Stimulated activated memory B cell treated with anti-CD40 and anti-IgM and Interleukin-4, amounts not matched to agents 10 μg/mL and 1 μg/mL and 100 μg/mL, for 72 hours (primary cell): Measurements from ENCODE around the gene SLC22A8.
A peak's percentile ranks its signal among the peaks of the same experiment; 100 is the strongest.
"Not testable (repeated sequence)": the region's sequence is repeated elsewhere in the genome, so short reads cannot be mapped to it uniquely, and the experiment has no call there.

Experiments
- ATAC-seq: fragments of 150-1000 bp; cut with Tn5 transposase; 2 replicates; pipeline ENCODE4 v1.10.0; 2021
- H3K27ac Mint-ChIP-seq: one replicate; pipeline ENCODE4 v1.8.0; 2022; ENCODE audit warnings: mild to moderate bottlenecking, mixed read lengths
- H3K27me3 Mint-ChIP-seq: one replicate; pipeline ENCODE4 v1.8.0; 2022; ENCODE audit warnings: mixed read lengths
- H3K36me3 Mint-ChIP-seq: one replicate; pipeline ENCODE4 v1.8.0; 2022; ENCODE audit warnings: mixed read lengths
- H3K4me1 Mint-ChIP-seq: one replicate; pipeline ENCODE4 v1.8.0; 2022; ENCODE audit warnings: mixed read lengths
- H3K4me3 Mint-ChIP-seq: one replicate; pipeline ENCODE4 v1.8.0; 2022; ENCODE audit warnings: mild to moderate bottlenecking, moderate library complexity, mixed read lengths
- H3K9me3 Mint-ChIP-seq: one replicate; pipeline ENCODE4 v1.8.0; 2022; ENCODE audit warnings: mixed read lengths

The SLC22A8 gene, protein sequence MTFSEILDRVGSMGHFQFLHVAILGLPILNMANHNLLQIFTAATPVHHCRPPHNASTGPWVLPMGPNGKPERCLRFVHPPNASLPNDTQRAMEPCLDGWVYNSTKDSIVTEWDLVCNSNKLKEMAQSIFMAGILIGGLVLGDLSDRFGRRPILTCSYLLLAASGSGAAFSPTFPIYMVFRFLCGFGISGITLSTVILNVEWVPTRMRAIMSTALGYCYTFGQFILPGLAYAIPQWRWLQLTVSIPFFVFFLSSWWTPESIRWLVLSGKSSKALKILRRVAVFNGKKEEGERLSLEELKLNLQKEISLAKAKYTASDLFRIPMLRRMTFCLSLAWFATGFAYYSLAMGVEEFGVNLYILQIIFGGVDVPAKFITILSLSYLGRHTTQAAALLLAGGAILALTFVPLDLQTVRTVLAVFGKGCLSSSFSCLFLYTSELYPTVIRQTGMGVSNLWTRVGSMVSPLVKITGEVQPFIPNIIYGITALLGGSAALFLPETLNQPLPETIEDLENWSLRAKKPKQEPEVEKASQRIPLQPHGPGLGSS

DNA sequence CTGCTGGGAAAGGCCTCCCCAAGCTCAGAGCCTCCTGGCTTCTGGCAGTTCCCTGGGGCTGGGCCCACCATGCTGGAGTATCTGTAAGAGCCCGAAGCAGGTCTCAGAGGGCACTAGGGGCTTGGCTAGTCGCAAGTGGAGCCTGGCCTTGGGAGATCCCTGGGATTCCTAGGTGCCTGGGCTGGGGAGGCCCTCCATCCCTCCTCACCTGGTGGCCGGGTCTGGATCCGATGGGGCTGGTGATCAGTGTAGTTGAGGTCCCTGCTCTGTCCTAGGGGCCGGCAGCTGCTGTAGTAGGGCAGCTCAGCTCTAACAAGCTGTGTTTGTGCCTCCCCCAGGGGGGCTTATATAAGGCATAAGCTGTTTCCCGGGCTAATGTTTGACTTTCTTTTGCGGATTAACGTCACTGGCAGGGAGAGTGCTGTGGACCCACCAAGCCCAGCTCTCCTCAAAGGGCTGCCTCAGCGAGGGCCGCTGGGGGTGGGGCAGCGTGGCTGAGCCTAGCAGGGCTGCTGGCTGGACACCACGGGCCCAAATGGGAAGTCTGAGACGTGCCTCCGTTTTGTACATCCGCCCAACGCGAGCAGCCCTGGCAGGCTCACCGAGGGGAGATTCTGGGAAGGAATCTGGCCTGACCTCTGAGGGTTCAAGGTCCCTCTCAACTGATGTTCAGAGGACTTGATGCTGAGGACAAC, at the start of gene SLC22A8:
SLC22A8 (minus strand) TSS at position 321 of the 695 bp plus-strand sequence. CDS start 883 bp downstream, outside the sequence.
- Mint-ChIP-seq H3K4me1 (no peaks in the 10 kb centered on the region), H3K27ac (no peak within 1 kb of the TSS), H3K4me3 (no peak within 1 kb of the TSS), H3K36me3 (no peaks in the 10 kb centered on the region), H3K27me3 (peaks cover 60% of the 10 kb centered on the region), H3K9me3 (no peaks in the 10 kb centered on the region)
- no peak for ATAC-seq

- not testable (repeated sequence) for ATAC-seq, H3K4me1 Mint-ChIP-seq, H3K4me3 Mint-ChIP-seq, H3K36me3 Mint-ChIP-seq, H3K27ac Mint-ChIP-seq, H3K9me3 Mint-ChIP-seq
- peaks cover 18% of the 10 kb centered on the region for H3K27me3 Mint-ChIP-seq
Observed at GRCh38 chr11:63046203-63046602, 30.6 kb upstream of the SLC22A8 start.

GRCh38 chr11:63042596-63042995, 27.0 kb upstream of the SLC22A8 start:
- Mint-ChIP-seq H3K27me3 (peaks cover 39% of the 10 kb centered on the region), H3K4me3 (no peak overlapping the region), H3K4me1 (no peaks in the 10 kb centered on the region), H3K36me3 (no peaks in the 10 kb centered on the region), H3K9me3 (peaks cover 2% of the 10 kb centered on the region), H3K27ac (no peak overlapping the region)
- no peak for ATAC-seq

DNA sequence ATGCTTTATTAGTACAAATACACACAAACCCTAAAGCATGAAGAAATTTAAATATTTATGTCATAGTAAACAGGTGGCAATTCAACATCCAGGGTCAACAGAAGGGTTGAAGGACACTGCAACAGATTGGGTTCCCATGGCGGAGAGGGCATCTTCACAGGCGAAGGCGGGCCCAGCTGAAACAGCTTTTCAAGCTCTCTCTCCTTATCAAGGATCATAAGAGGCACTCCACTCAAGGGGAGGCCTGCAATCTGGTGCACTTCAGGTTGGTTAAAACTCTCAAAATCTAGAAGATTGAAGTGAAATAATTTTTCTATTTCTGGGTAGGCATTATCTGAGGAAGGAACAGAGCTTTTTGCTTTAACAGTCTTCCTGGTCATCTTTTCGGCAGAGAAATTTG, 16.8 kb upstream of the SLC22A8 start:
- H3K4me3 Mint-ChIP-seq = no peak overlapping the region
- H3K4me1 Mint-ChIP-seq = peaks cover 6% of the 10 kb centered on the region
- no peak for ATAC-seq
- no peaks in the 10 kb centered on the region for H3K9me3 Mint-ChIP-seq
- H3K27ac Mint-ChIP-seq = no peak overlapping the region
- H3K27me3 Mint-ChIP-seq = peaks cover 28% of the 10 kb centered on the region
- H3K36me3 Mint-ChIP-seq = no peaks in the 10 kb centered on the region

GRCh38 chr11:63023841-63024648, 8.4 kb upstream of the SLC22A8 start:
- H3K4me3 Mint-ChIP-seq = no peak overlapping the region
- peaks cover 23% of the 10 kb centered on the region for H3K27me3 Mint-ChIP-seq
- H3K9me3 Mint-ChIP-seq = peaks cover 3% of the 10 kb centered on the region
- H3K27ac Mint-ChIP-seq = no peak overlapping the region
- H3K36me3 Mint-ChIP-seq = no peaks in the 10 kb centered on the region
- peak; percentile 84 for ATAC-seq
- peaks cover 7% of the 10 kb centered on the region for H3K4me1 Mint-ChIP-seq

- no peak overlapping the region for H3K4me3 Mint-ChIP-seq
- no peaks in the 10 kb centered on the region for H3K36me3 Mint-ChIP-seq
- no peak for ATAC-seq
- H3K9me3 Mint-ChIP-seq = peaks cover 3% of the 10 kb centered on the region
- peaks cover 31% of the 10 kb centered on the region for H3K27me3 Mint-ChIP-seq
- no peak overlapping the region for H3K27ac Mint-ChIP-seq
- H3K4me1 Mint-ChIP-seq = peaks cover 7% of the 10 kb centered on the region
Observed at GRCh38 chr11:63023222-63023814, 7.7 kb upstream of the SLC22A8 start.

- H3K9me3 Mint-ChIP-seq = peaks cover 3% of the 10 kb centered on the region
- H3K4me1 Mint-ChIP-seq = peaks cover 7% of the 10 kb centered on the region
- H3K4me3 Mint-ChIP-seq = no peak overlapping the region
- no peak for ATAC-seq
- no peak overlapping the region for H3K27ac Mint-ChIP-seq
- H3K36me3 Mint-ChIP-seq = no peaks in the 10 kb centered on the region
- H3K27me3 Mint-ChIP-seq = peaks cover 40% of the 10 kb centered on the region
Observed at GRCh38 chr11:63022441-63022840, 6.8 kb upstream of the SLC22A8 start.

- Mint-ChIP-seq H3K9me3 (peaks cover 3% of the 10 kb centered on the region), H3K27ac (no peak overlapping the region), H3K4me1 (peaks cover 7% of the 10 kb centered on the region), H3K4me3 (no peak overlapping the region), H3K27me3 (peaks cover 45% of the 10 kb centered on the region), H3K36me3 (no peaks in the 10 kb centered on the region)
- no peak for ATAC-seq
Observed at GRCh38 chr11:63020671-63021291, 5.1 kb upstream of the SLC22A8 start.

GRCh38 chr11:63019506-63019905, 3.9 kb upstream of the SLC22A8 start:
- Mint-ChIP-seq H3K4me3 (no peak overlapping the region), H3K4me1 (peaks cover 7% of the 10 kb centered on the region), H3K9me3 (no peaks in the 10 kb centered on the region), H3K27ac (no peak overlapping the region), H3K27me3 (peaks cover 56% of the 10 kb centered on the region), H3K36me3 (no peaks in the 10 kb centered on the region)
- no peak for ATAC-seq

DNA sequence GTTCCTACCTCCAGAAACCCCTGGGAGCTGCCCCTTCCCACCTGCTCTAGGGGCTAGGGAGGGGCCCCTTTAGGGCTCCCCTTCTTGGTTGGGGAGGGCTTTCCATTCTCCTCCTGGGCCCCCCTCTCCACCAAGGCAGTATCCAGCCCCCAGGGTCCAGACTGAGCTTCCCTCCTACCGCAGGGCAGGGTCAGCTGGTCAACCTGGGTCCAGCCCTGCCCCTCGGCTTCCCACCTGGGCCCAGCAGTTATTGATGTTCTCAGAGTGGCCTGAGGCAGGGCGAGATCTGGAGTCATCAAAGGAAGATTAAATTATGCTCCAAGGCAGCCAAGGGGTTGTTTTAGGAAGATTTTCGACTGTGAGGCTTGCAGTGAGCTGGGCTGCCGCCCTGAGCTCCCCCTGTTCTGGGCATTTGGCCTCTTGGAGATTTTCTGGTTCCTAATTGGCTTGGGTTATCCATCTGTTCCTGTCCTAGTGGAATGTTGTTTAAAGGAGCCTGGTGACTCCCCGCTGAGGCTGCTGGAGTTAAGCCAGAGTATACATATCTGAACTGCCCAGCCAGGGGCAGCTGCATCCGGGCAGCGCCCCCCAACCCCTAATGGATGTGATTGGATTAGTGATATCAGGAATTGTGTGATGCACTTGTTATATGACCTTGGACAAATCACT, 1.8 kb upstream of the SLC22A8 start:
- Mint-ChIP-seq H3K9me3 (no peaks in the 10 kb centered on the region), H3K4me1 (no peaks in the 10 kb centered on the region), H3K27me3 (peaks cover 64% of the 10 kb centered on the region), H3K27ac (no peak overlapping the region), H3K4me3 (no peak overlapping the region), H3K36me3 (no peaks in the 10 kb centered on the region)
- no peak for ATAC-seq

DNA sequence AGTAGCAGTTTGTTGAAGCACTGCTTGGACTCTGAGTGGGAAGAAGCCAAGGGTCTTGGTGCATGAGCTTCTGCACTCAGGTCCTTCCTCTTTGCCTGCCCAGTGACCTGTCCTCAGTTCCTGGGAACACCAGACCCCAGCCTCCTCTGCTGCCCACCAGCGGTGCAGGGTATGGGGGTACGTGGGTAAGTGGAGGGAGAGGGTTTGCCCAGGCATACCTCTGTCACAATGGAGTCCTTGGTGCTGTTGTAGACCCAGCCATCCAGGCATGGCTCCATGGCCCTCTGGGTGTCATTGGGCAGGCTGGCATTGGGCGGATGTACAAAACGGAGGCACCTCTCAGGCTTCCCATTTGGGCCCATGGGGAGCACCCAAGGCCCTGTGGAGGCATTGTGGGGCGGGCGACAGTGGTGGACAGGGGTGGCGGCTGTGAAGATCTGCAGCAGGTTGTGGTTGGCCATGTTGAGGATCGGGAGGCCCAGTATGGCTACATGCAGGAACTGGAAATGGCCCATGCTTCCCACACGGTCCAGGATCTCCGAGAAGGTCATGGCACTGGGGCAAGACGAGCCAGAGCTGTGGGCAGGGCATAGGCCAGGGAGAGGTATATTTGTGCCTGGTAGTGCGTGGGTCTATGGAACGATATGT, 1.1 kb downstream of the SLC22A8 start:
- no peak for ATAC-seq
- no peak overlapping the region for H3K27ac Mint-ChIP-seq
- no peaks in the 10 kb centered on the region for H3K4me1 Mint-ChIP-seq
- peaks cover 60% of the 10 kb centered on the region for H3K27me3 Mint-ChIP-seq
- H3K4me3 Mint-ChIP-seq = no peak overlapping the region
- no peaks in the 10 kb centered on the region for H3K36me3 Mint-ChIP-seq
- no peaks in the 10 kb centered on the region for H3K9me3 Mint-ChIP-seq

DNA sequence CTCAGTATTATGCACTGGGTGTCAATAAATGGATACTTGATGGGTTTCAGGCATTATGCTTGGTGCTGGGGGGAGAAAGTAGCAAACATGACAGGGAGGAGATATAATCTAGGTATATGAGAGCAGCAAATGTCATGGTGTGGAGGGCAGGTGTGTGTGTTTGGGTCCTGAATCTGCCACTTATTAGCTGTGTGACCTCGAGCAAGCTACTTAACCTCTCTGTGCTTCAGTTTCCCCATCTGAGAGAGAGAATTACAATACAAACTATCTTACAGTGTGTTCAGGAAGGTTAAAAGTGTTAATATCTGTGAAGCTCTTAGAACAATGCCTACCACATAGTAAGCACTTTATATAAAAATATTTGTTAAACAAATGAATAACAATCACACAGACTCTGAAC, 2.8 kb downstream of the SLC22A8 start:
- Mint-ChIP-seq H3K9me3 (no peaks in the 10 kb centered on the region), H3K4me3 (no peak overlapping the region), H3K27me3 (peaks cover 44% of the 10 kb centered on the region), H3K4me1 (no peaks in the 10 kb centered on the region), H3K27ac (no peak overlapping the region), H3K36me3 (no peaks in the 10 kb centered on the region)
- ATAC-seq = no peak

DNA sequence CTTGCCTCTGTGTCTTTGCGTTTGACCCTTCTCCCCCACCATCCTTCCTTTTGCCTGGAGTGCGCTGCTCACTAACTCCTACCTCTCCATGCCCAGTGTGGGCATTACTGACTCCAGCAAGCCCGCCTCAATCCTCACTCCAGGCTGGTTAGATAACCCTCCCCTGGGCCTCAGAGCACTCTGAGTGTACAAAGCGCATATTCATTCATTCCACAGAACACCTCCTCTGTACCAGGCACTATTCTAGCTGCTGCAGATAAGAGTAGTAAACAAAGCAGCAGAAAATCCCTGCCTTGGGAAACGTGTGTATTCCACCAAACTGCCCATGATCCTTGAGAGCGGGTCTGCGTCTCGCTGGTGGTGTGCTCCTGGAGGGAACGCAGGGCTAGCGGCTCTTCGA, 3.2 kb downstream of the SLC22A8 start:
- ATAC-seq = no peak
- Mint-ChIP-seq H3K4me3 (no peak overlapping the region), H3K36me3 (no peaks in the 10 kb centered on the region), H3K4me1 (no peaks in the 10 kb centered on the region), H3K9me3 (no peaks in the 10 kb centered on the region), H3K27me3 (peaks cover 40% of the 10 kb centered on the region), H3K27ac (no peak overlapping the region)
